GM08714 (cell line): ENCODE results near the gene RANBP3.

Source experiments
- H3K4me3 ChIP-seq: fragments of 200-500 bp; sonication (Bioruptor generic); 2 replicates; pipeline ENCODE4 v1.5.1; 2014; ENCODE audit warnings: mild to moderate bottlenecking, low read length, inconsistent platforms
- ZNF274 ChIP-seq: IDR thresholded peaks from 2 replicates; pipeline ENCODE4 v1.6.1; 2012; ENCODE audit warnings: mild to moderate bottlenecking, low read depth, low read length

RANBP3 gene

GRCh38 chr19:5927441-5927821 lies 50.5 kb downstream of the RANBP3 start:
- H3K4me3 ChIP-seq = no peak overlapping the region
- TF ChIP-seq ZNF274 = no peak

- no peak overlapping the region for H3K4me3 ChIP-seq
- TF ChIP-seq ZNF274 = no peak
Observed at GRCh38 chr19:5926641-5927440, 51.1 kb downstream of the RANBP3 start.

- no peak overlapping the region for H3K4me3 ChIP-seq
- TF ChIP-seq ZNF274 = no peak
Observed at GRCh38 chr19:5925830-5926427, 52.0 kb downstream of the RANBP3 start.

GRCh38 chr19:5923356-5923755 lies 54.6 kb downstream of the RANBP3 start:
- no peak for TF ChIP-seq ZNF274

GRCh38 chr19:5922161-5922545 lies 55.8 kb downstream of the RANBP3 start:
- TF ChIP-seq ZNF274 = no peak
- H3K4me3 ChIP-seq = no peak overlapping the region

More at GRCh38 chr19:5923356-5923755, 54.6 kb downstream of the RANBP3 start:
- H3K4me3 ChIP-seq = no peak overlapping the region

- H3K4me3 ChIP-seq = no peak overlapping the region
- no peak for TF ChIP-seq ZNF274
Observed at GRCh38 chr19:5921516-5922160, 56.3 kb downstream of the RANBP3 start.

GRCh38 chr19:5918463-5919079 lies 59.4 kb downstream of the RANBP3 start:
- H3K4me3 ChIP-seq = no peak overlapping the region
- no peak for TF ChIP-seq ZNF274

- H3K4me3 ChIP-seq = no peak overlapping the region
- no peak for TF ChIP-seq ZNF274
Observed at GRCh38 chr19:5917431-5918107, 60.4 kb downstream of the RANBP3 start.

GRCh38 chr19:5916181-5916708 lies 61.7 kb downstream of the RANBP3 start:
- TF ChIP-seq ZNF274 = no peak
- no peak overlapping the region for H3K4me3 ChIP-seq

- TF ChIP-seq ZNF274 = no peak
- no peak overlapping the region for H3K4me3 ChIP-seq
Observed at GRCh38 chr19:5915782-5916165, 62.2 kb downstream of the RANBP3 start.

- no peak overlapping the region for H3K4me3 ChIP-seq
- TF ChIP-seq ZNF274 = no peak
Observed at GRCh38 chr19:5914946-5915781, 62.8 kb downstream of the RANBP3 start.

GRCh38 chr19:5914358-5914774 lies 63.6 kb downstream of the RANBP3 start:
- no peak for TF ChIP-seq ZNF274
- H3K4me3 ChIP-seq = no peak overlapping the region

- no peak for TF ChIP-seq ZNF274
- H3K4me3 ChIP-seq = no peak within 1 kb of the TSS
Observed at GRCh38 chr19:5913739-5914357, 64.1 kb downstream of the RANBP3 start, which contains the start of gene CAPS. TSS of gene CAPS (plus strand) at chr19:5914254. CDS start at chr19:5914407, 153 bp downstream.
